WTC11 (cell line): Measurements from ENCODE around the gene TET3. TPM values are rescaled to one million over a fixed set of nuclear protein-coding genes. Genes with fewer than 3 reads are reported as not detected.

Source experiments
- ATAC-seq: fragments of 200-7000 bp; cut with Tn5 transposase; 2 replicates; pipeline ENCODE4 v1.10.0; 2021; ENCODE audit warnings: mild to moderate bottlenecking, moderate library complexity
- CTCF ChIA-PET: fragments of 300-600 bp; sonication (Branson Sonifier 250); formaldehyde crosslinking; loops from one replicate; lab custom pipeline; 2021; ENCODE audit warnings: antibody characterized with exemption; lab: Charles Lee
- POLR2A ChIA-PET: fragments of 350-600 bp; sonication (Branson Sonifier 250); formaldehyde crosslinking; loops from one replicate; lab custom pipeline; 2021; ENCODE audit warnings: antibody characterized with exemption; lab: Charles Lee
- DNase-seq: peaks from one replicate; pipeline ENCODE4 v3.0.0; 2021; ENCODE audit warnings: low spot score
- H3K27ac Mint-ChIP-seq: 2 replicates; pipeline ENCODE4 v1.8.0; 2021; ENCODE audit warnings: mixed read lengths
- H3K27me3 Mint-ChIP-seq: 2 replicates; pipeline ENCODE4 v1.8.0; 2021; ENCODE audit warnings: low read depth, mild to moderate bottlenecking, moderate library complexity, mixed read lengths
- H3K36me3 Mint-ChIP-seq: 2 replicates; pipeline ENCODE4 v1.8.0; 2021; ENCODE audit warnings: mixed read lengths
- H3K4me1 Mint-ChIP-seq: 2 replicates; pipeline ENCODE4 v1.8.0; 2022; ENCODE audit warnings: mixed read lengths
- H3K4me3 Mint-ChIP-seq: 2 replicates; pipeline ENCODE4 v1.8.0; 2021; ENCODE audit warnings: mild to moderate bottlenecking, moderate library complexity, mixed read lengths
- H3K9me3 Mint-ChIP-seq: 2 replicates; pipeline ENCODE4 v1.8.0; 2021; ENCODE audit warnings: mixed read lengths
- ATF1 ChIP-seq: sonication (generic); formaldehyde crosslinking; IDR thresholded peaks from 2 replicates; pipeline ENCODE4 v1.8.1; 2023; ENCODE audit warnings: mild to moderate bottlenecking, moderate library complexity, missing genetic modification reagents
- GTF2I ChIP-seq: fragments of 250-450 bp; sonication (Bioruptor Pico); conservative IDR thresholded peaks from 2 replicates; pipeline ENCODE4 v1.4.0; 2021; ENCODE audit warnings: mild to moderate bottlenecking
- MXD4 ChIP-seq: fragments of 250-450 bp; sonication (Bioruptor Pico); IDR thresholded peaks from 2 replicates; pipeline ENCODE4 v1.8.0; 2021; ENCODE audit warnings: mild to moderate bottlenecking, moderate library complexity, borderline replicate concordance
- PRDM15 ChIP-seq: sonication (generic); formaldehyde crosslinking; IDR thresholded peaks from 2 replicates; pipeline ENCODE4 v1.8.0; 2022; ENCODE audit warnings: missing genetic modification reagents
- PREB ChIP-seq: sonication (generic); formaldehyde crosslinking; IDR thresholded peaks from 2 replicates; pipeline ENCODE4 v1.8.1; 2022; ENCODE audit warnings: mild to moderate bottlenecking, missing genetic modification reagents, moderate library complexity, borderline replicate concordance
- USF1 ChIP-seq: sonication (generic); formaldehyde crosslinking; IDR thresholded peaks from 2 replicates; pipeline ENCODE4 v1.8.0; 2022; ENCODE audit warnings: mild to moderate bottlenecking, missing genetic modification reagents
- USF2 ChIP-seq: sonication (generic); formaldehyde crosslinking; IDR thresholded peaks from 2 replicates; pipeline ENCODE4 v1.8.1; 2023; ENCODE audit warnings: mild to moderate bottlenecking, missing genetic modification reagents, moderate library complexity
- ZBTB21 ChIP-seq: sonication (generic); formaldehyde crosslinking; IDR thresholded peaks from 2 replicates; pipeline ENCODE4 v1.8.1; 2023; ENCODE audit warnings: mild to moderate bottlenecking, missing genetic modification reagents, borderline replicate concordance
- ZNF263 ChIP-seq: sonication (generic); formaldehyde crosslinking; IDR thresholded peaks from 2 replicates; pipeline ENCODE4 v1.8.1; 2022; ENCODE audit warnings: low read depth, mild to moderate bottlenecking, moderate library complexity, missing genetic modification reagents
- ZNF281 ChIP-seq: sonication (generic); formaldehyde crosslinking; IDR thresholded peaks from 2 replicates; pipeline ENCODE4 v1.8.0; 2023; ENCODE audit warnings: mild to moderate bottlenecking, missing genetic modification reagents
- ZNF317 ChIP-seq: sonication (generic); formaldehyde crosslinking; IDR thresholded peaks from 2 replicates; pipeline ENCODE4 v1.8.1; 2023; ENCODE audit warnings: low read depth, mild to moderate bottlenecking, moderate library complexity, missing genetic modification reagents, borderline replicate concordance
- ZNF416 ChIP-seq: fragments of 250-450 bp; sonication (Bioruptor Pico); IDR thresholded peaks from 2 replicates; pipeline ENCODE4 v1.9.0; 2021; ENCODE audit warnings: mild to moderate bottlenecking, inconsistent platforms
- ZNF425 ChIP-seq: fragments of 250-450 bp; sonication (Bioruptor Pico); conservative IDR thresholded peaks from 2 replicates; pipeline ENCODE4 v1.9.0; 2021; ENCODE audit warnings: mild to moderate bottlenecking
- ZNF512 ChIP-seq: sonication (generic); formaldehyde crosslinking; IDR thresholded peaks from 2 replicates; pipeline ENCODE4 v1.8.1; 2022; ENCODE audit warnings: missing genetic modification reagents, borderline replicate concordance
- ZNF532 ChIP-seq: fragments of 250-450 bp; sonication (Bioruptor Pico); IDR thresholded peaks from 2 replicates; pipeline ENCODE4 v1.9.0; 2021; ENCODE audit warnings: mild to moderate bottlenecking, borderline replicate concordance
- ZNF671 ChIP-seq: fragments of 250-450 bp; sonication (Bioruptor Pico); IDR thresholded peaks from 2 replicates; pipeline ENCODE4 v1.8.0; 2021; ENCODE audit warnings: mild to moderate bottlenecking
- total RNA-seq: library from RNA; stranded (reverse); gene quantifications from 3 replicates; pipeline ENCODE4 v1.2.3, GENCODE V29; 2021

Gene TET3
- total RNA-seq, 1 experiment from 2014 or later = 19.3 TPM

GRCh38 chr2:74017223-74017622, 32.5 kb downstream of the TET3 start (continued):
- no peak for TF ChIP-seq PRDM15
- no peak for TF ChIP-seq ZNF317 (CRISPR knock-in tag)
- no peak for TF ChIP-seq PREB (CRISPR knock-in tag)

- Mint-ChIP-seq H3K9me3 (no peaks in the 10 kb centered on the region), H3K27ac (peak overlapping the region; percentile 61; the same call in 1 of the 2 replicates)
- TF ChIP-seq ZNF512 (CRISPR knock-in tag) = no peak
- TF ChIP-seq GTF2I (CRISPR knock-in tag) = no peak
- TF ChIP-seq ZBTB21 (CRISPR knock-in tag) = no peak
- TF ChIP-seq USF1 = no peak
- TF ChIP-seq USF2 = no peak
- no peak for TF ChIP-seq ZNF532 (CRISPR knock-in tag)
- TF ChIP-seq ATF1 = no peak
- TF ChIP-seq ZNF263 (CRISPR knock-in tag) = no peak
- TF ChIP-seq ZNF281 (CRISPR knock-in tag) = no peak
- no peak for TF ChIP-seq ZNF671
- TF ChIP-seq ZNF416 (CRISPR knock-in tag) = no peak
- TF ChIP-seq ZNF425 (CRISPR knock-in tag) = no peak
- no peak for TF ChIP-seq MXD4
Observed at GRCh38 chr2:74019516-74019915, 34.8 kb downstream of the TET3 start.

More at GRCh38 chr2:74019516-74019915, 34.8 kb downstream of the TET3 start:
- H3K36me3 Mint-ChIP-seq = no peaks in the 10 kb centered on the region
- DNase-seq = no peak
- H3K4me3 Mint-ChIP-seq = no peak overlapping the region
- no peak for ATAC-seq
- ChIA-PET CTCF (interaction anchor here (1.3 kb wide), 1 partner anchor 16 kb away, joined by 5 read pairs; no protein-coding TSS in a partner anchor), POLR2A (no interaction called here)
- peaks cover 26% of the 10 kb centered on the region for H3K4me1 Mint-ChIP-seq
- H3K27me3 Mint-ChIP-seq = no peaks in the 10 kb centered on the region
